ENCODE measurements around the gene SMIM3.
"Not testable (repeated sequence)": the region's sequence is repeated elsewhere in the genome, so short reads cannot be mapped to it uniquely, and the experiment has no call there.

Gene SMIM3

GRCh38 chr5:150793423-150793888 lies 14.9 kb downstream of the SMIM3 start:
- DNase-seq (ENCODE audit: low read depth in 1 of 2, low spot score in 1 of 2), result not testable (repeated sequence)

DNA sequence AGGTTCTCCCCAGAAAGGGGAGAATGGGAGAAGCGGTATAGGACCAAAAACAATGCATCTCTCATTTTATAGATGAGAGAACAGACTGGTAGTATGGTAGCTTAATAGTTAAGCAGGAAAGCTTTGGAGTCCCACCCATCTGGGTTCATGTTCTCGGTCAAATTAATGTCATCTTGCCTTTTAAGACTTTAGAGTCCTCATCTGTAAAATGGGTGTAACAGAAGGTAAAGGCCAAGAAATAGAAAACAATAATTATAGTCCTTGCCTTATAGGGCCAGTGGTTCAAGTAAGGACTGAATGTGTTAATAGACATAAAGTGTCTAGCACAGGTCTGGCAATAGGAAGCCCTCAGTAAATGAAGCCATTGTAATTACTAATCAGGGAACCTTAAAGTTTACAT lies 16.4 kb downstream of the SMIM3 start:
- DNase-seq (ENCODE audit: low read depth in 1 of 2, low spot score in 1 of 2), result no peak

DNA sequence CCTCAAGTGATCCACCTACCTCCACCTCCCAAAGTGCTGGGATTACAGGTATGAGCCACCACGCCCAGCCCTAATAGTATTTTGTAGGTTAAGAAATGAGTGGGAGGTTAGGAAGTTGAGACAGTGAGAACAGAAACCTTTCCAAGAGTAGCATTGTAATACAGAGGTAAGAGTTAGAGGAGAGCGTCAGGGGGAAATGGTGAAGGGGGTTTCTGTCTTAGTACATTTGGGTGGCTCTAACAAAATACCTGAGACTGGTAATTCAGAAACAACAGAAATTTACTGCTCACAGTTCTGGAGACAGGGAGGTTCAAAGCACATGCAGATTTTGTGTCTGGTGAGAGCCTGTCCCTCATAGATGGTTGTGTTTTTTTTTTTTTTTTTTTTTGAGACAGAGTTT lies 18.8 kb downstream of the SMIM3 start:
- no peak for DNase-seq (ENCODE audit: low read depth in 1 of 2, low spot score in 1 of 2)

DNA sequence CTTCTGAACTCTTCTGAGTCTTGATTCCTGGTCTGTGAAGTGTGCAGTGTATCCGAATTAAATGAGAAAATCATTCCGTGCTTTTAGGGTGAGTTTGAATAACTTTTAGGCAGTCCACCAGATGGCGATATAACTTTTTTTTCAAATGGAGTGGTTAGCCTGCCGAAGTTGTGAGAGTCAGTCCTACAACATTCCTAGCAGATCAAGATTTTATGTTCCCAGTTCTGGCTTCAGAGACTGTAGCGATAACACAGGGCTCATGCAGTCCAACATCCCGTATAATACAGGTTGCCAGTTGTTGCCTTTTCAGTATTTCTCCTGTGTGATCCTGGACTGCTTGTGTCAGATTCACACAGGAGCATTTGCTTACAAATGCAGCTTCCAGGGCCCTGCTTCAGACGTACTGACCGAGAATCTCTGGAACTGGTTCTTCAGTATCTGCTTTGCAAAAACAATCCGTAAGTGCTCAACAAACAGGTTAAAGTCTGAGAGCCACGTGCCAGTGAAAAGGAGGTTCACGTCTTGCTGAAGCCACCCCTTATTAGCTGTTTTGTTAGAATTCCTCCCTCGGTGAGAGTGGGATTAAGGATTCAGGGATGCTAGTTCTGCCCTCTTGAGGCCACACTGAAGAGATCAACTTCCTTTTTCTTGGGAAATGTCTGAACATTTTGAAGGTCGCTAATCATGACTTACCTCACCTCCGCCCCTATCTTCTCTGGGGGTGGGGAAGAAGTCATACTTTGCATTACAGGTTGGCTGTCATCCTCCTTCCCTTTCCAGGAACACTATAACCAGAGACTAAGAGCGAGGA lies 22.8 kb downstream of the SMIM3 start:
- DNase-seq (ENCODE audit: low read depth in 1 of 2, low spot score in 1 of 2), result no peak

DNA sequence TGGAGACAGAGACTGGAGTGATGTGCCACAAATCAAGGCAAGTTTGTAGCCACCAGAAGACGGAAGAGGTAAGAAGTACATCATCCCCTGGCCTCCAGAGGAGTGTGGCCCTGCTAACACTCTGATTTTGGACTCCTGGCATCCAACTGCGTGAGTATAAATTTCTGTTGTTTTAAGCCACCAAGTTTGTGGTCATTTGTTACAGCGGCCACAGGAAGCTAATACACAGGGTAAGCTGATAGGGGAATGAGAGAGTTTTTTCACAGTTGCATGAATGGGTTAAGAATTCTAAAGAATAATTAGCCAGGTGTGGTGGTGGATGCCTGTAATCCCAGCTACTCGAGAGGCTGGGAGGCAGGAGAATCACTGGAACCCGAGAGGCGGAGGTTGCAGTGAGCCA lies 25.8 kb downstream of the SMIM3 start:
- no peak for DNase-seq (ENCODE audit: low read depth in 1 of 2, low spot score in 1 of 2)

- DNase-seq (ENCODE audit: low read depth in 1 of 2, low spot score in 1 of 2), result no peak
These were observed 30.8 kb downstream of the SMIM3 start for GRCh38 chr5:150809363-150809762.

- DNase-seq (ENCODE audit: low read depth in 1 of 2, low spot score in 1 of 2), result no peak
These were observed 36.5 kb downstream of the SMIM3 start for GRCh38 chr5:150815010-150815409.

DNA sequence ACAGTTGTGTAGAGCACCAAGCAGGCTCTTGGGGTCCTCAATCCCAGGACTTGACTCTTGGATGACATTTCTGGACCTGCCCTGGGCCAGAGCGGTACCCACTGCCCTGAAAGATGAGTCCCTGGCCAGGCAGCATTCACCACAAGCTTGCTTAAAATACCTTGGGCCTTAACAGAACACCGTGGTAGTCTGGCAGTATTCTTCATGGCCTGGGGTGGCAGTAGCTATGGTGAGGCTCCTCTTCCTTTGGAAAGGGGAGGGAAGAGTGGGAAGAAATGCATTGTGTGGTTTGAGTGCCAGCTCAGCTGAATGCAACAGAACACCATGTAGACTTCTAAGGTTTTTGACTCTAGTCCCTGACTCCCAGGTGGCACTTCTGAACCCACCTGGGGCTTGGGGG lies 38.4 kb downstream of the SMIM3 start:
- no peak for DNase-seq (ENCODE audit: low read depth in 1 of 2, low spot score in 1 of 2)

DNA sequence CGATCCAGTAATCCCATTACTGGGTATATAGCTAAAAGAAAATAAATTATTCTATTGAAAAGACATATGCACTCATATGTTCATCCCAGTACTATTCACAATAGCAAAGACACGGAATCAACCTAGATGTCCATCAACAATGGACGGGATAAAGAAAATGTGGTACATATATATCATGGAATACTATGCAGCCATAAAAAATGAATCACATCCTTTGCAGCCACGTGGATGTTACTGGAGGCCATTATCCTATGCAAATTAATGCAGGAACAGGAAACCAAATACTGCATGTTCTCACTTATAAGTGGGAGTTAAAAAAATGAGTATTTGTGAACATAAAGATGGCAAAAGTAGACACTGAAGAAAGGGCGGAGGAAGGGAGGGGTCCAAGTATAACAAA lies 51.2 kb downstream of the SMIM3 start:
- DNase-seq (ENCODE audit: low read depth in 1 of 2, low spot score in 1 of 2), result no peak

GRCh38 chr5:150831821-150832220 lies 53.3 kb downstream of the SMIM3 start:
- DNase-seq (ENCODE audit: low read depth in 1 of 2, low spot score in 1 of 2), result not testable (repeated sequence)

- no peak for DNase-seq (ENCODE audit: low read depth in 1 of 2, low spot score in 1 of 2)
These were observed 57.5 kb downstream of the SMIM3 start for GRCh38 chr5:150836064-150836463.

GRCh38 chr5:150836703-150837102 lies 58.1 kb downstream of the SMIM3 start:
- no peak for DNase-seq (ENCODE audit: low read depth in 1 of 2, low spot score in 1 of 2)

DNA sequence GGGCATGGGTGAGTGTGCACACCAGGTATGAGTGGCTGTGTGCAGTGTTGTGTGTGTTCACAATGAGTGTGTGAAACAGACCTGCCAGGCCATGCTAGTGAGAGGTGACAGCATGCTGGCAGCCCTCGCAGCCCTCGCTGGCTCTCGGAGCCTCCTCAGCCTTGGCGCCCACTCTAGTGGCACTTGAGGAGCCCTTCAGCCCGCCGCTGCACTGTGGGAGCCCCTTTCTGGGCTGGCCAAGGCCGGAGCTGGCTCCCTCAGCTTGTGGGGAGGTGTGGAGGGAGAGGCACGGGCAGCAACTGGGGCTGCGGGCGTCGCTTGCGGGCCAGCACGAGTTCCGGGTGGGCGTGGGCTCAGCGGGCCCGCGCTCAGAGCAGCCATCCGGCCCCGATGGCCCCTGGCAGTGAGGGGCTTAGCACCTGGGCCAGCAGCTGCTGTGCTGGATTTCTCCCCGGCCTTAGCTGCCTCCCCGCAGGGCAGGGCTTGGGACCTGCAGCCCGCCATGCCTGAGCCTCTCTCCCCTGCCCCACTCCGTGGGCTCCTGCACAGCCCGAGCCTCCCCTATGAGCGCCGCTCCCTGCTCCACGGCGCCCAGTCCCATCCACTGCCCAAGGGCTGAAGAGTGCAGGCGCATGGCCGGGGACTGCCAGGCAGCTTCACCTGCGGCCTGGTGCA lies 66.8 kb downstream of the SMIM3 start:
- DNase-seq (ENCODE audit: low read depth in 1 of 2, low spot score in 1 of 2), result not testable (repeated sequence)

DNA sequence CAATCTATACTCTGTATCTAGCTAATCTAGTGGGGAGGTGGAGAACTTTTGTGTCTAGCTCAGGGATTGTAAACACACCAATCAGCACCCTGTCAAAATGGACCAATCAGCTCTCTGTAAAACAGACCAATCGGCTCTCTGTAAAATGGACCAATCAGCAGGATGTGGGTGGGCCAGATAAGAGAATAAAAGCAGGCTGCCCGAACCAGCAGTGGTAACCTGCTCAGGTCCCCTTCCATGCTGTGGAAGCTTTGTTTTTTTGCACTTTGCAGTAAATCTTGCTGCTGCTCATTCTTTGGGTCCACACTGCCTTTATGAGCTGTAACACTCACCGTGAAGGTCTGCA lies 67.7 kb downstream of the SMIM3 start, which contains the start of gene IRGM:
Gene IRGM, plus strand, starts transcription at position 214 of the 346 bp plus-strand sequence. CDS start 1,603 bp downstream, outside the sequence.
- not testable (repeated sequence) for DNase-seq (ENCODE audit: low read depth in 1 of 2, low spot score in 1 of 2)

All from stimulated activated CD4-positive, alpha-beta T cell treated with anti-CD3 and anti-CD28 coated beads, Interleukin-15, amount 100 ng/mL, for 1 hour (primary cell).